Vagina (tissue), 2 donors: ENCODE data around the gene PARS2.

Experiments used
- POLR2A ChIP-seq, 2 donors: fragments of 450-650 bp; IDR thresholded peaks; one replicate each; pipeline ENCODE4 v1.6.1; 2017; ENCODE audit warnings: antibody characterized with exemption in 2 of 2, mild to moderate bottlenecking in 2 of 2, moderate library complexity in 2 of 2
- POLR2AphosphoS5 ChIP-seq, 2 donors: sonication (generic); formaldehyde crosslinking; IDR thresholded peaks; one replicate each; pipeline ENCODE4 v1.9.0; 2017; ENCODE audit warnings: antibody characterized with exemption in 2 of 2, mild to moderate bottlenecking in 2 of 2, low read depth in 1 of 2; ENCODE audit not compliant: insufficient read depth in 1 of 2

- TF ChIP-seq POLR2AphosphoS5 (IDR thresholded peaks at IDR 0.05; ENCODE audit: insufficient read depth in 1 of 2, low read depth in 1 of 2): no peak
- TF ChIP-seq POLR2A (IDR thresholded peaks at IDR 0.05): no peak
Observed at GRCh38 chr1:54781023-54781723, 16.9 kb upstream of the PARS2 start.
